Head of caudate nucleus (tissue), 42 donors: ENCODE results near the gene ARHGEF26.

ENCODE experiments used
- DNase-seq, 42 donors: peaks; one replicate each; pipeline versions ENCODE4 v3.0.0 to v3.0.0-alpha.2; 2020 to 2021; ENCODE audit warnings: mixed read lengths in 7 of 42
- intact Hi-C: fragments of 100-400 bp; cut with DNase I; formaldehyde crosslinking; loops from one replicate; pipeline ENCODE4 v1.15.0; 2022

Gene ARHGEF26

DNA sequence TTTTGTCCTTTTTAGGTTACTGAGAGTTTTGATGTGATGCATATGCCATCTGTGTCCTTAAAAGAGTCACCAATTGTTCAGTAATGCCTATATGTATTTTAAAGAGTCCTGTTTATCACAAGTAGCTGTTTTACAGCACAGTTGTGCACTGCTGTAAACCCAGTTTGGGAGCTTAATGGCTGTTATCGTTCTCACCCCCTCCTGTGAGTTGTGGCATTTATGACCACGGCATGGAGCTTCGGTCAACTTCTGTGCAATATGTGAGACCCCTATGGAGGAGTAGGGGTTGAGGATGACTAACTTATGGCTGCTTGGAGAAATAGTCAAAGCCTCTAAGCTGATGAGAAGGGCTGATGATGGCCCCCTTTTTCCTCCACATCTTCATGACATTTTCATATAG, 67.2 kb downstream of the ARHGEF26 start:
- no peak for DNase-seq
- intact Hi-C loops: no loop called here

GRCh38 chr3:154188846-154189245, 67.7 kb downstream of the ARHGEF26 start:
- intact Hi-C loops: no loop called here
- DNase-seq: no peak

- DNase-seq: no peak
- intact Hi-C loops: no loop called here
Observed at GRCh38 chr3:154191520-154191919, 70.3 kb downstream of the ARHGEF26 start.

DNA sequence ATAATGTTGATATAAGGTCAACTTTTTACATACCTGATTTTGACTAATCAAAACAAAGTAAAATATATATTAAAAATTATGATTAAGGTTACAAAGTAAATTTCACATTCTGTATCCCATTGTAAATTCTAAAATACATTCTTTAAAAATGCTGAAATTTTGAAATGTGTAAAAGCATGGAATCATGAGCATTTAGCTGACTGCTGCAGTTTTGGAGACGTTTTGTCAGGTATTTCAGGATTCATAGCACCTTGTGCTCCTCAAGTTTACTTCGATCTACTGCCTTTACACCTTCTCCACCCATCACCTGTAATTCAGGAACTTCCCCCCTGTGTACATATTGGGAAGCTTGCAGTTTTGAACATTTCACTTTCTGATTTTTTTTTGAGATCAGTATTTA, 71.0 kb downstream of the ARHGEF26 start:
- intact Hi-C loops: no loop called here
- DNase-seq: no peak

- no peak for DNase-seq
- intact Hi-C loops: no loop called here
Observed at GRCh38 chr3:154193000-154193615, 71.9 kb downstream of the ARHGEF26 start.

DNA sequence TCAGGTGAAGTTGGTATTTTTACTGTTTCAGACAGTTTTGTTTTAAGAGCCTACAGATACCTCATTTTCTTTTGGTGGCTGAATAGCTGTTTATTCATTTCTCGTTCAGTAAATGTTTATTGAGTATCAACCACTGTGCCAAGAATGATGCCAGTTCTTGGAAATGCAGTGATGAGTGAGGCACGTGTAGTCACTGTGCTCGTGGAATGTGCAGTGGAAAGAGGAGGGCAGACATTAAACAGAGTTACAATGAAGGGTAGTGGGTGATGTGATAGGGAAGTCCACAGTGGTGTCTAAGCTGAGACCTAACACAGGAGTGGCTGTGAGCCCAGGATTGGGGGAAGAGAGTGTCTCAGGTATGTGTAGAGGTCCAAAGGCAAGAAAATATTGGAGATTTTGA, 73.7 kb downstream of the ARHGEF26 start:
- intact Hi-C loops: no loop called here

GRCh38 chr3:154195620-154196356, 74.6 kb downstream of the ARHGEF26 start:
- intact Hi-C loops: no loop called here
- DNase-seq: no peak

More for the DNA sequence above, 73.7 kb downstream of the ARHGEF26 start:
- no peak for DNase-seq

DNA sequence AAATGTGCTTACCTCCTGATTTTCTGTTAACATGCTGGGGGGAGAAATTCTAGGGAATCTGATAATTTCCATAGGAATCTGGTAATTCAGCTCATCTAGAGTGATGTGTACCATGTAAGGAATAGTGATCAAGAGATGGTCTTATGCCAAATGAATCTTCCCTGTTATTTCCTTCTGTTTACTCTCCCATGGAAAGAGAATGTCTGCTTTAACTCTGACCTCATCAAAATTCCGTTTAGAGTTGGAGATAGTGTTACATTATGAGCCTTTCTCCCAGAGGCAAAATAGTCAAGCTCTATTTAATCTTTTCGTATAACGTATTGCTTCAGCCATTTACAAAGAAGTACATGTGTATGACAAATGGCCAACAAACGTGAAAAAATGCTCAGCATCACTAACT, 76.6 kb downstream of the ARHGEF26 start:
- intact Hi-C loops: no loop called here
- no peak for DNase-seq

- intact Hi-C loops: no loop called here
- DNase-seq: no peak
Observed at GRCh38 chr3:154209499-154209898, 88.3 kb downstream of the ARHGEF26 start.

- DNase-seq: no peak
- intact Hi-C loops: no loop called here
Observed at GRCh38 chr3:154210986-154211385, 89.8 kb downstream of the ARHGEF26 start.

- DNase-seq: no peak
- intact Hi-C loops: no loop called here
Observed at GRCh38 chr3:154214306-154214705, 93.1 kb downstream of the ARHGEF26 start.

GRCh38 chr3:154217671-154218070, 96.5 kb downstream of the ARHGEF26 start:
- intact Hi-C loops: no loop called here
- no peak for DNase-seq

GRCh38 chr3:154218728-154219127, 97.5 kb downstream of the ARHGEF26 start:
- intact Hi-C loops: no loop called here

GRCh38 chr3:154220462-154220861, 99.3 kb downstream of the ARHGEF26 start:
- intact Hi-C loops: no loop called here
- DNase-seq: no peak

More at GRCh38 chr3:154218728-154219127, 97.5 kb downstream of the ARHGEF26 start:
- no peak for DNase-seq

DNA sequence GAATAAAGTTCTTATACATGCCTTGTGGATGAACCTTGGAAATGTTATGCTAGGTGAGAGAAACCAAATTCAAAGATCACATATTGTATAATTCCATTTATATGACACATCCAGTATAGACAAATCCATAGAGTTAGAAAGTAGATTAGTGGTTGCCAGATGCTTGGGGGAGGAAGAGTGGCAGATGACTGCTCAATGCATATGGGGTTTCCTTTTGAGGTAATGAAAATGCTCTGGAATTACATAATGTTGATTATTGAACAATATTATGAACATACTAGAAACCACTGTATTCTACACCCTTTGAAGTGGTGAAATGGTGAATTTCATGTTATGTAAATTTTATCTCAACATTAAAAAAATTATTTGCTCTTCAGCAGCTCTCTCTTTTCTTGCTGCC, 102.3 kb downstream of the ARHGEF26 start:
- DNase-seq: no peak
- intact Hi-C loops: no loop called here

DNA sequence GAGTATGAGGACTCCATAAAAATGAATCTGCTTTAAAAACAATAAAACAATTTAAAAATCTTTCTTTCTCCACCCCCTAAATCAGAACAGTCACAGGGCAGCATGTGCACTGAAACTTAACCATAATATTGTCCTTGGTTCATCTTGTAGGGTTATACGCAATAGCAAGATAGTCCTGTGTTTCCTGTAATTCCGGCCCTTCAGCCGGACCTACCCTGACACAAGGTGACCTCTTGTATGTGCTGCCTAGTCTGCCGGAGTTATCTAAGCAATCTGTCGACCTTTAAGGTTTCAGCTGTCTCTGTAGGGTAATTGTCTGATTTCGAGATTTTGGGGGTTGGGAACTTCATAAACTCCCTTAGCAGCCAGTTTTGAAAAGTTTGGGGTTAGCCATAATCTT, 103.2 kb downstream of the ARHGEF26 start:
- DNase-seq: no peak
- intact Hi-C loops: no loop called here

GRCh38 chr3:154224866-154225265, 103.7 kb downstream of the ARHGEF26 start:
- intact Hi-C loops: no loop called here
- no peak for DNase-seq

GRCh38 chr3:154225536-154225935, 104.3 kb downstream of the ARHGEF26 start:
- intact Hi-C loops: no loop called here
- DNase-seq: no peak

- intact Hi-C loops: no loop called here
Observed at GRCh38 chr3:154227531-154227930, 106.3 kb downstream of the ARHGEF26 start.

DNA sequence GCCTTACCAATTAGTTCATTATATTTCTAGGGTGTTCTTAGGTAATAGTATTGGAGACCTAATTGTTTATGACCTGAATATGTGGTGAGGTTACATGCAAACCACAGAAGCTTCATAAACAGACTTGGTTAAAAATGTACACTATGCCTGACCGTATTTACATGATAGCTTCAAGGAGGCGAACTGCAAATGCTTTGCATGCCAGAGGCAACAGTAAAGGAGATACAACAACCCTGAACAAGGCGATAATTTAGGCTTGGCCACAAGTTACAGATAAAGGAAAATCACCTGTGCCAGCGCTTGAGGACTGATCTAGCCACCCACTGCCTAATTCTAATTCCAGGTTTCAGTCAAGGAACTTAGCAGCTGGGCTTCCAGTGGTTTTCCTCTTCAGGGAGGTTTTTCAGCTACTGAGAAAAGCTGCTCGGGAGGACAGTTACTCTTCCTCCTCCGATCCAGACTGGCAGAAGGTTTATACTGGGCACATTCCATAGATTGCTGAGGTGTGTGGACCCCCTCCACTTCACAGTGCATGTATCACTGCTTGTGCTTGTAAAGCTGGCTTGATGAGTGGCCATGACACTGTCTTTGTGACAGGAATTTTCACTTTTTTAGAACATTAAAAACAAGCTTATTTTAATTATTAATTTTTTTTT, 107.5 kb downstream of the ARHGEF26 start:
- DNase-seq: no peak
- intact Hi-C loops: no loop called here

More at GRCh38 chr3:154227531-154227930, 106.3 kb downstream of the ARHGEF26 start:
- DNase-seq: no peak

DNA sequence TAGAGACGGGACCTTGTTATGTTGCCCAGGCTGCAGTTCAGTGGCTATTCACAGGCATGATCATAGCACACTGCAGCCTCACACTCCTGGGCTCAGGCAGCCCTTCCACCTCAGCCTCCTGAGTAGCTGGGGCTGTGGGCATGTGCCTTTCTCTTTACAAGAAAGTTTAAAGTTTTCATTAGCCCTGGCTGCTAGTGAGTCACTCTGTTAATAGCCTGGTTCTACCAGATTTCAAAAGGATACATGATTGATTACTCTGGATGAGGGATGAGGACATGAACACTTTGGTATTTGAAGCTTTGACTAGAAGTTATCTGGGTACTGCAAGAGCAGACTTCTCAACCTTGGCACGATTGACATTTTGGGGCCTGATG, 108.0 kb downstream of the ARHGEF26 start:
- DNase-seq: no peak
- intact Hi-C loops: no loop called here
